Ureter (tissue), 1 donor: Measurements from ENCODE around the gene ASB15. TPM values are rescaled to one million over a fixed set of nuclear protein-coding genes. Genes with fewer than 3 reads are reported as not detected.

ENCODE experiments used
- DNase-seq: peaks from one replicate; pipeline ENCODE4 v3.0.0-alpha.2; 2020; ENCODE audit warnings: low spot score
- total RNA-seq: library from RNA; stranded (reverse); gene quantifications from one replicate; pipeline ENCODE4 v1.2.4, GENCODE V29; 2023
- donor health status: DM: yes; HTN: yes; CAD: no.

ASB15 gene
- total RNA-seq, 1 donor from 2014 or later, result not detected

DNA sequence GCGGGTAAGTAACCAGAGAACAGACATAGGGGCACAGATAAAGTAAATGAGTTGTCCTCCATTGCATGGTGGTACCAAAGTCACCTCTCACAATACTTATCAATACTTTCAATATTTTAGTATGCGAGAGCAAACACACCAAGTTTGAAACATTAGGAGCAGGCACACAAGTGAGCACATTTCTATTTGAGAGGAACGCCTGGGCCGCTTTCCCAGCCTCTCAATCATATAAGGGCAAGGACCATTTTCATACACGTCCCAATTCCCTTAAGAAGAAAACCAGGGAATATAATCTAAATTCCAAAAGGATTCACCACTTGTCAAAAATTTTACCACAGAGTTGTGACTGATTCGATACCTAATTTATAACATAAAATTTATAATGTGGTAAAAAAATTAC lies 61.6 kb downstream of the ASB15 start:
- no peak for DNase-seq

DNA sequence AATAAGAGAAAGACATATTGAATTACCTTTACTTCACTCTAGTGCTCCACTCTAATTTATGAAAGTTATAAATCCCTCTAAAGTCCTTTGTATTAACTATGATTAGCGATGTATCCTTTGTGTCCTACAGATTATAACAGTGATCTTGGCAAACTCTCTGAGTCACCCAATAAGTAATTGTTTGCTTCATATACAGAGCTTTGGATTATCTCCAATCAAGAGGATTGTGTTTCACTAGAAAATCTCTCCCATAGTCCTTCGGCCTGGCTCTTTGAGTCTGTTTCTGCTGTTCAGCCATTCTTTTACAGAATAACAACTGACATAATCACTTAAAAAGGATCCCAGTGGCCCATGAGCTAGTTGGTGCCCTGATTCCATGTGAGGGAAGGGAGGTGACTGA lies 63.5 kb downstream of the ASB15 start:
- DNase-seq, result no peak

DNA sequence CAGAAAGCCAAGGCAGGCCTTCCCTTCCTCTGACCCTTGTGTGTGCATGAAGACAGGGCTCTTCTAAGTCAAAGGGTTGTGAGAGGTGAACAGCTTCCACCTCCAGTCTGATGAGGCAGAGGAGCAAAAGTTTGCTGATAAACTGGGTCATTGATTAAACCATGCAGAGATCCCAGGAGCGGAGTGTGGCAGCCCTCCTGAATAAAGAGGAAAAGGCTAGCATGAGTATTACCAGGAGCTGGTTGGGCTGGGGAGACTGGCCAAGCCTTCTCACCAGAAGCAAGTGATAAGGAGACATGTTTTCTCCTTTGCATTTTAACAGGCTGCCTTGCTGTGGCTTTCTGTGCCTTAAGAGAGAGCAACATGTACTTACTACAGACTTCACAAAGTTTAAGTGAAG lies 64.3 kb downstream of the ASB15 start:
- no peak for DNase-seq

DNA sequence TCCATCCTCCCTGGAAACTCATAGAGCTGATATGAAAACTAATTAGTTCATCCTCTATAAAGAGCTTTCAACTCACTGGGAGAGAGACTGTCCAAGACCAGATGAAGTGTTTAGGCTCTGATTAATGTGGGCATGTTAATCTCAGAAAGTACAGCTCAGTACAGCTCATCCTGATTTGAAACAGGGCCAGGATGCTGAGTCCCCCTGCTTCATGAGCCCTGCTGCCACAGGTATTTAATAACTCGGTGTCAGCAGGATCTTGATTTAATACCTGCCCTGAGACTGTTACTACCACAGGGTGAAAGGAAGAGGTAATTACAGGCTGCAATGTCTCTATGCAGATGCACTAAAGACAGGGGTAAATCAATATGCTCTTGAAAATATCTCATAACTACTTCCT lies 64.9 kb downstream of the ASB15 start:
- no peak for DNase-seq

- DNase-seq, result no peak
Measured at GRCh38 chr7:123669485-123669884, 67.9 kb downstream of the ASB15 start.

DNA sequence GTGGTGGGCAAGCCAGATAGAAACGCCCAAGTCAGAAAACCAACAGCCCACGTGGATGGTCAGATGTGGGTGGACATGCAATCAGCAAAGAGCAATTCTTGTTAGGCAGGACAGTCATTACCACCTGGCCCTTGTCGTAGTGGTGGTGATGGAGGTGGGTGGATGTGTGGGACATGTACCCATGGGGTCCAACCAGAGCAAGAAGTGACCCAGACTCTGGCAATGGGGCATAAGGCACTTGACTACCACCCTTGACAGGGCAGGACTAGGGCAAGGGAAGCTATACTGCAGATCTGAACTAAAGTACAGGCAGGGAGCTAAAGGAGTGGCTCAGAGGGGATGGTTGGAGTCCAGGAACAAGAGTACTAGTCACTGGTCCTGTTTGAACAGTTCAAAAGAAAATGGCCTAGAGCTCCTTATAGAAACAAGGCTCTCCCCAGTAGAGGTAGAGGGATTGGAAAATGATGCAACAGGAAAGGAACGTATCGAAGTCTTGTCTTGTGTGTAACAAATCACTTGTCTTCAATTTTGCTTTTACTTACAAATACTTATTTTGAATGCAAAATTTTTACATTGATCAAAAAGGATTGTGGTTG lies 71.6 kb downstream of the ASB15 start:
- no peak for DNase-seq

GRCh38 chr7:123673752-123674398 lies 72.3 kb downstream of the ASB15 start:
- DNase-seq, result no peak

- DNase-seq, result no peak
Measured at GRCh38 chr7:123674399-123675180, 73.0 kb downstream of the ASB15 start.

- DNase-seq, result no peak
Measured at GRCh38 chr7:123675181-123675473, 73.5 kb downstream of the ASB15 start.

DNA sequence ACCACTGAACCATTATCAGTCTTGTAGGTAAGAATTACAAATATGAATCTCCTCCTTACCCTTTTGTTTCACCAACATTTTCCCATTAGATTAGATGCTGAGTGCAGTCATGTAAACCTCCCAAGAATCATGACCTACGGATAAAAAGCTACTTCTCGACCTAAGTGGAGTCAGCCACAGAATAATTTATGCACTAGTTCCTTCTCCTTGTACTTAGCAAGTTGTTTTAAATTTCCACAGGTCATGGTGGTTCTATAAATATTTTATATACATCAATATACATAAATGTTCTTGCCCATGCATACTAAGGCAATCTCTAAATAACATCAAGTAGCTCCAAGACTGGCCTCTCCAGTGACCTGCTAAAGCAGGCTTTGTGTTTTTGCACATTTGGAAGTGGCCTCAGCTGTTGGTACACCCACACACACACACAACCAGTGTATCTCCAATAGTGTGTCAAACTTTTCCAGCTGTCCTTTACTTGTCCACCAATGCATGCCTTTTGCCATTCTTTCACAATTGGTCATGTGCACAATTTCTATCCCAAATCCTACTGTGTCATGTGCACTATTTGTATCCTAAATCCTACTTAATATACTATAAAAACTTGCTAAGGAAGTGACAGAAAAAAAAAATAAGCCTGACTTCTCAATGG lies 75.6 kb downstream of the ASB15 start:
- no peak for DNase-seq

DNA sequence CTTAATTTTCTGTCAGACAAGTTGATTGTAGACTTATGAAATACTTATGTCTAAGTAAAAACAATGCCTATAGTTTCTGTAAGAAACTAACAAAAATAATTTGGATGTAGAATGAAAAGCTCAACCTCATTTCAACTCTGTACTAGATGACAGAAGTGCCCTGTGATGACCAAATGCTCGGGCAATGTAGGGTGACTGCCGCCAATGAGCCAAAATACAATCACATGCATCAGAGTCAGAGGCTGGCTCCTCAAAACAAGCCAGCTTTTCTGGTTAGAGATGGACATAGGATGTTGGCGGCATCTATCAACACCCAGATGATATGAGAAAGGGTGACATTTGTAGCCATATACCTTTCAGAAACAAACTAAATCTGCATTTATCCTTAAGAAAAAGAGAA lies 78.0 kb downstream of the ASB15 start:
- DNase-seq, result no peak

DNA sequence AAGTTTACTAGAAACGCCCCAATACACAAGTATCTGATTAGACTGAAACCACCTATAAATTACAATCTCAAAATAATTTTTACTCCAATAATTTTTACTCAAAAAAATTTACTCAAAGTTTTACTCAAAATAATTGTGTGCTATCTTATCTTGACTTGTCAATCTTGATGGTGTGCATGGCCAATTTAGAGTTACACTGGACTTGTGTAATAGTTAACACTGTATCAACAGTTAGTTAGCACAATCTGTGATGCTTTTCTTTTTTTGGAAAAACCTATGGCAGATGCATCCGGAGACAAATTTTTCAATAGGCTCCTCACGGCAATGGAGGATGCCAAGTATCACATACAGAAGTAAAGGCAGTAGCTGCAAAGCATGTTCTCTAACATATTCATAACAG lies 79.0 kb downstream of the ASB15 start:
- DNase-seq, result no peak

DNA sequence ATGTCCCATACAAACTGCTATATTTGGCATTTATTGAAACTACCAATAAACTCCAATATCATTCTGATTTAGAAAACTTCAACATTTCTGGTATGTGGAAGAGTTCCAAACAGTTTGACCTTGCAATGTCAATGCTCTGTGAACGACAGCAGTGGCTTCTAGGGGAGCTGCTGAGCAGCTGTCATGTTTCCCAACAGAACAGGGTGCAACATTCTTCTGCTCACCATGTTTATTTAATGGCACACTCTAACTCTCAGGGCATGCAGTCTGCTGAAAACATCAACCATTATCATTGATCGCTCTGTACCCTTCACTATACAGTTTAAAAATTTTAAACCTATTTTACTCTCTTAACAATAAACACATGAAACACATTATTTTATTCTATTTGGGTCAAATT lies 79.9 kb downstream of the ASB15 start:
- DNase-seq, result no peak

DNA sequence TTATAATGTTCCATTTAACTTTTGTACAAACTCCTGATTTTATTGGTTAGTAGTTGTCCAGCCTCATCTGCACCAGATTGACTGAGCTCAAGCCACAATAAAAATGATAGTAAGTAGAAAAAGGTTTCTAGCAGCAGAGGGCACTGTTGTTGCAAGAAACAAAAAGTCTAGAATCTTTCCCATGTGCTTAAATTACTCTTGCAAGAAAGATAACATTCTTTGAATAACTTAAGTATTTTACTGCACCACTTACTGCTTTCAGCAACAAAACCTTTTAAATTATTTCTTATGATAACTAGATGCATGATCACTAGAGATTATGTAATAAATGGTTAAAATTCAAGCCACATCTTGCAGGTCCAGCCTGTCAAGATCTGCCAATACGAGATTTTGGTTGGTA lies 81.1 kb downstream of the ASB15 start:
- no peak for DNase-seq

GRCh38 chr7:123687161-123687560 lies 85.5 kb downstream of the ASB15 start:
- DNase-seq, result no peak

GRCh38 chr7:123687727-123688126 lies 86.1 kb downstream of the ASB15 start:
- no peak for DNase-seq

Other genes with a start within 250 kb of the ASB15 start
- 1.6 TPM for gene IQUB, start 67.2 kb upstream of the ASB15 start, total RNA-seq
- 81.5 TPM for gene NDUFA5, start 44.0 kb upstream of the ASB15 start, total RNA-seq
- gene LMOD2, start 54.0 kb downstream of the ASB15 start, total RNA-seq, result 0.47 TPM
- gene WASL, start 147.2 kb downstream of the ASB15 start, total RNA-seq, result 59.4 TPM
- gene HYAL4, start 243.3 kb downstream of the ASB15 start, total RNA-seq, result 0.23 TPM